HepG2 (cell line): ENCODE data around the gene TRAK1. TPM values are rescaled to one million over a fixed set of nuclear protein-coding genes. Genes with fewer than 3 reads are reported as not detected.

Experiments used
- DZIP1 ChIP-seq: sonication (generic); formaldehyde crosslinking; IDR thresholded peaks from 2 replicates; pipeline ENCODE4 v1.5.0; 2020; ENCODE audit warnings: mild to moderate bottlenecking, missing genetic modification reagents
- HNRNPUL1 ChIP-seq: fragments of 200-400 bp; formaldehyde crosslinking; IDR thresholded peaks from 2 replicates; pipeline ENCODE4 v1.6.1; 2017; ENCODE audit warnings: low read depth, mild to moderate bottlenecking, low read length, moderate library complexity
- KLF9 ChIP-seq: IDR thresholded peaks from 2 replicates; pipeline ENCODE4 v1.6.1; 2016; ENCODE audit warnings: low read depth
- RARG ChIP-seq: sonication (generic); formaldehyde crosslinking; IDR thresholded peaks from 2 replicates; pipeline ENCODE4 v1.4.0; 2020; ENCODE audit warnings: low read depth, mild to moderate bottlenecking, missing genetic modification reagents
- RFXAP ChIP-seq: sonication (generic); formaldehyde crosslinking; IDR thresholded peaks from 2 replicates; pipeline ENCODE4 v1.4.0; 2020; ENCODE audit warnings: missing genetic modification reagents, borderline replicate concordance
- TARDBP ChIP-seq: sonication (generic); formaldehyde crosslinking; IDR thresholded peaks from 2 replicates; pipeline ENCODE4 v1.8.0; 2022; ENCODE audit warnings: mild to moderate bottlenecking, missing genetic modification reagents
- TEAD3 ChIP-seq: optimal IDR thresholded peaks from 2 replicates; pipeline ENCODE3; 2016; ENCODE audit warnings: borderline replicate concordance
- USF2 ChIP-seq, 2 experiments: sonication (generic) in 1 of 2; formaldehyde crosslinking in 1 of 2; IDR thresholded peaks; 2 replicates each; pipeline versions ENCODE4 v1.5.1 to v1.6.1; 2011 to 2020; ENCODE audit warnings: borderline replicate concordance in 1 of 2, low read depth in 1 of 2, low read length in 1 of 2, mild to moderate bottlenecking in 1 of 2, missing genetic modification reagents in 1 of 2, moderate library complexity in 1 of 2
- ZBTB40 ChIP-seq, 2 experiments: fragments of 450-650 bp in 1 of 2; sonication (generic) in 1 of 2; formaldehyde crosslinking in 1 of 2; IDR thresholded peaks; 2 replicates each; pipeline versions ENCODE4 v1.6.1 to v1.8.0; 2016 to 2022; ENCODE audit warnings: antibody characterized with exemption in 1 of 2, mild to moderate bottlenecking in 1 of 2, missing genetic modification reagents in 1 of 2
- ZBTB7A ChIP-seq: sonication (generic); formaldehyde crosslinking; IDR thresholded peaks from 2 replicates; pipeline ENCODE4 v1.8.0; 2022; ENCODE audit warnings: mild to moderate bottlenecking, missing genetic modification reagents
- ZNF432 ChIP-seq: sonication (generic); formaldehyde crosslinking; IDR thresholded peaks from 2 replicates; pipeline ENCODE4 v1.5.0; 2020; ENCODE audit warnings: missing genetic modification reagents, mild to moderate bottlenecking, borderline replicate concordance
- polyA plus RNA-seq, 8 experiments: library from polyadenylated mRNA; depleted of rRNA in 3 of 8; stranded (reverse) in 7 of 8; unstranded in 1 of 8; fragments of >200 nt; fragmentation: Illumina TruSeq in 4 of 8; extraction: Trizol in 4 of 8; gene quantifications; 2 replicates each; pipeline versions ENCODE4 v1.2.1 to v1.2.3, GENCODE V29; 2011 to 2016; ENCODE audit warnings: low read depth in 4 of 8, missing spikeins in 1 of 8, mixed read lengths in 1 of 8; ENCODE audit not compliant: insufficient read depth in 1 of 8
- total RNA-seq, 5 experiments: library from RNA; depleted of rRNA; stranded (reverse); fragments of >200 nt; fragmentation: Illumina TruSeq; extraction: Trizol; gene quantifications; 2 replicates each; pipeline ENCODE4 v1.2.3, GENCODE V29; 2016; ENCODE audit warnings: low read depth in 1 of 5

Gene TRAK1
- total and polyA plus RNA-seq, 2 of the 13 experiments (the other 11 are each of a cell fraction or from before 2014, with no cell fraction given): 20.5 to 46.6 TPM

GRCh38 chr3:42045708-42046243 is 45.4 kb upstream of the TRAK1 start (continued):
- TF ChIP-seq USF2 (IDR thresholded peaks at IDR 0.05; ENCODE audit: low read depth, low read length) (no peak), USF2 (CRISPR knock-in tag; IDR thresholded peaks at IDR 0.05; ENCODE audit: borderline replicate concordance) (no peak), ZBTB40 (IDR thresholded peaks at IDR 0.05) (no peak), ZBTB40 (CRISPR knock-in tag; IDR thresholded peaks at IDR 0.05) (no peak), TARDBP (no peak), ZBTB7A (no peak), RFXAP (CRISPR knock-in tag) (no peak), DZIP1 (CRISPR knock-in tag) (no peak), ZNF432 (CRISPR knock-in tag) (no peak), KLF9 (CRISPR knock-in tag) (no peak), TEAD3 (CRISPR knock-in tag) (peak; percentile 42), RARG (CRISPR knock-in tag) (no peak), HNRNPUL1 (no peak)
